ENCODE results near the gene ARHGAP28.

ARHGAP28 gene

GRCh38 chr18:6747646-6748045 lies 18.1 kb downstream of the ARHGAP28 start:
- Histone ChIP-seq H3K27ac (no peak overlapping the region), H3K27me3 (no peaks in the 10 kb centered on the region), H3K36me3 (no peaks in the 10 kb centered on the region), H3K4me1 (ENCODE audit: control insufficient read depth in 1 of 2, insufficient read depth in 1 of 2, low read depth in 1 of 2, low read length in 1 of 2) (no peaks in the 10 kb centered on the region), H3K9me3 (no peaks in the 10 kb centered on the region), H3K4me3 (ENCODE audit: low read depth in 1 of 2, low read length in 1 of 2) (no peak overlapping the region)
- TF ChIP-seq CTCF (IDR thresholded peaks at IDR 0.05) = no peak

DNA sequence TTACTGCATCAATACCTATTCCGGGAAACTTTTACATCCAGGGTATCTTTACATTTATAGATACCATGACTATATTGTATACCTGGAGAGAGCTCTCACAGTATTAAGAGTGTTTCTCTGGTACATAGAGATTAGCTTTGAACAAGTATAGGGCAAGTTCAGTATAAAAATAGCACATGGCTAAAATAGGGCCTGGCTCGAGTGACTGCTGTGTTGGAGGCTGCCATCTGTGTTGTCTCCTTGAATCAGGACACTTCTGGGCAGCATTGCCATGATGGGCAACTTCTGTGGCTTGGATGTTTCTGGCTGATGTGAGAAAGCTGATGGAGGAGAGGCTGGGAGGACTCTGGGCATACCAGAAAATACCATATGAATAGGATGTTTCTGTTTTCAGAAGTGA lies 18.7 kb downstream of the ARHGAP28 start:
- Histone ChIP-seq H3K36me3 (no peaks in the 10 kb centered on the region), H3K9me3 (no peaks in the 10 kb centered on the region), H3K27me3 (no peaks in the 10 kb centered on the region), H3K4me3 (ENCODE audit: low read depth in 1 of 2, low read length in 1 of 2) (no peak overlapping the region), H3K4me1 (ENCODE audit: control insufficient read depth in 1 of 2, insufficient read depth in 1 of 2, low read depth in 1 of 2, low read length in 1 of 2) (no peaks in the 10 kb centered on the region), H3K27ac (no peak overlapping the region)
- TF ChIP-seq CTCF (IDR thresholded peaks at IDR 0.05) = no peak

GRCh38 chr18:6750411-6750810 lies 20.9 kb downstream of the ARHGAP28 start:
- H3K4me1 ChIP-seq (ENCODE audit: control insufficient read depth in 1 of 2, insufficient read depth in 1 of 2, low read depth in 1 of 2, low read length in 1 of 2) = no peaks in the 10 kb centered on the region
- no peaks in the 10 kb centered on the region for H3K36me3 ChIP-seq
- no peak overlapping the region for H3K4me3 ChIP-seq (ENCODE audit: low read depth in 1 of 2, low read length in 1 of 2)
- H3K27ac ChIP-seq = no peak overlapping the region
- TF ChIP-seq CTCF (IDR thresholded peaks at IDR 0.05) = no peak
- H3K9me3 ChIP-seq = no peaks in the 10 kb centered on the region
- no peaks in the 10 kb centered on the region for H3K27me3 ChIP-seq

DNA sequence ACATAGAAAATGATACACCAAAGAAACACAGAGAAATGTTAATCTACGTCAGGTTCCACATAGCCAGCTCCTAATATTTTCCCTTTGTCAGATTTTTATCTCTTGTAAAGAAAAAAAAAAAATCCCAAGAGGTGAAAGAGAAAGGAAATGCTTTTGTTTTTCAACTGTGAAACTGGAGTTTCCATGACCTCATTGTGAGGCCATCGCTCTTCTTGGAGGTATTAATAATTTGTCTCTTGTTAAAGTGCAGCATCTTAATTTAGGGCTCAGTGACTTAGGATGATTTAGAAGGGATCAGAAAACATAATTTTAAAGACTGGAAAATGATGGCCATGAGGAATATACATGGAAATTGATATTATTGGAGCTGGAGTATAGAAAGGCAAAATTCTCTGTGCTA lies 21.7 kb downstream of the ARHGAP28 start:
- Histone ChIP-seq H3K4me1 (ENCODE audit: control insufficient read depth in 1 of 2, insufficient read depth in 1 of 2, low read depth in 1 of 2, low read length in 1 of 2) (no peaks in the 10 kb centered on the region), H3K9me3 (no peaks in the 10 kb centered on the region), H3K4me3 (ENCODE audit: low read depth in 1 of 2, low read length in 1 of 2) (no peak overlapping the region), H3K27ac (no peak overlapping the region), H3K36me3 (no peaks in the 10 kb centered on the region), H3K27me3 (no peaks in the 10 kb centered on the region)
- no peak for TF ChIP-seq CTCF (IDR thresholded peaks at IDR 0.05)

GRCh38 chr18:6752202-6752860 lies 22.8 kb downstream of the ARHGAP28 start:
- Histone ChIP-seq H3K27ac (no peak overlapping the region), H3K4me3 (ENCODE audit: low read depth in 1 of 2, low read length in 1 of 2) (no peak overlapping the region), H3K9me3 (no peaks in the 10 kb centered on the region), H3K36me3 (no peaks in the 10 kb centered on the region), H3K27me3 (no peaks in the 10 kb centered on the region), H3K4me1 (ENCODE audit: control insufficient read depth in 1 of 2, insufficient read depth in 1 of 2, low read depth in 1 of 2, low read length in 1 of 2) (no peaks in the 10 kb centered on the region)
- TF ChIP-seq CTCF (IDR thresholded peaks at IDR 0.05) = no peak
